Suppressor macrophage (primary cell): Measurements from ENCODE around the gene FRMD3.
A peak's percentile ranks its signal among the peaks of the same experiment; 100 is the strongest.
"Not testable (repeated sequence)": the region's sequence is repeated elsewhere in the genome, so short reads cannot be mapped to it uniquely, and the experiment has no call there.

Source experiments
- DNase-seq, 4 experiments: peaks; one replicate each; pipeline ENCODE4 v3.0.0-alpha.2; 2020 to 2022

FRMD3 gene

DNA sequence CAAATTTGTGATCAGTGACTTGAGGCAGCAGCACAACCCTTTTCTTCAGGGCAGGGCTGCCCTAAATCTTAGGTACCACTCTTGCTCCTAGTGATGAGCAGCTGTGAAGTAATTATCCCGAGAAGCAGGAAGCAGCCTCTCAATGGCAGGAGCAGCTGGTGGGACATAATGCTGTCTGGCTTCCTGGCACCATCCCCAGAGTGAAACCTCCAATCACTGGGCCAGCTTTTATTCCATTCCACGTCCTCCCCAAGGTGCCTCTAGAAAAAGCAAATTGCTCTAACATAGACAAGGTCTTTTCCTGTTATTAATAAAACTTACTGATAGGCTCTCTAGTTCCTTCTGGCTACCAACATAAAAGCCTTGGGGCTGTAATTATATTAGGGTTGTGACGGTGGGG lies 154.0 kb downstream of the FRMD3 start:
- DNase-seq, result no peak

DNA sequence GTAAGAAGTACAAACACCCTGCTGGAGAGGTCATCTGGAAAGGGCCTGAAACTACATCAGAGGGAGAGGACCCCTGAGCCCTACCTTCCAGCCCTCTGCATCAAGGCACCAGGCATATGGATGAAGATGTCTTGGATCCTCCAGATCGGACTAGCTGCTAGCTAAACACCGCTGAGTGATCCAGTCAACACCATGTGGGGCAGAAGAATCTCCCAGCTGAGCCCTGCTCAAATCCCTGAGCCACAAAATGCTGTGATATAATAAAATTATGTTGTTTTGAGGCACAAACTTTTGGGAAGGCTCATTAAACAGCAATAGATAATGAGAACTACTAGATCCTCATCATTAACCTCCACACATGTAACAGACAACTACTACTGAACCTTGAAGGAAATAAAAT lies 155.2 kb downstream of the FRMD3 start:
- no peak for DNase-seq

DNA sequence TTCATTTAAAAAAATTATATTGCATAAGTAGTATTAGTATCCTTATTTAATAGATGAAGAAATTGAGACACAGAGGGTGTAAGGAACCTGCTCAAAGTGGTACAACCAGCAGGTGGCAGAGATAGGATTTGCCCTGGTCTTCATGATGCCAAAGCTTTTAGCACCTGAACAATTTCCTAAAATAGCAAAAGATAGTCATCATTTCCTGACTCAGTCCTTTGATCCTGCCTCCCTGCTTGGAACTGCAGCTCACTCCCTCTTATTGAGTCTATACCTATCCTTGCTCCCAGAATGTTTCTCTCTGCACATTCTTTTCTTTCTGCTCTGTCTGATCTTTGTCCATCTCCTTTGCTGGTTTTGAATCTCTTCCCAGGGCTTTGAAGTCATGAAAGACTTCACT lies 155.8 kb downstream of the FRMD3 start:
- no peak for DNase-seq

- DNase-seq, result no peak
Observed at GRCh38 chr9:83379045-83379444, 159.2 kb downstream of the FRMD3 start.

DNA sequence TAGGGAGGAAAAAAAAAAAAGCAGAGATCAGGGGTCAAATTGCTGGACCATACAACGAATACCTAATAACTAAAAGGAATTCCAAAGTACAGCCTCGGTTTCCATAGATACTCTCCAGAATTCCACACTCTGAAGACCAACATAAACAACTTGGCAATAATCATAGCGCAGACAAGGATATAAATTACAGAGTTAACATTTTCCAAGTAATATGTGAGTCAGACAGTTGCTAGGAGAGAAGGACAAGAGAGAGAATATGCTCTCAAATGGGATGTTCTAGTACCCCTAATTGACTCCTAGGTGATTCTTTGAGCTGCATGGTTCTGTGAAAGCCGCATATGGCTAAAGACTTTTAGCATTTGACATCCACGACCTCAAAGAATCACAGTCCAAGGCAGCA lies 165.2 kb downstream of the FRMD3 start:
- no peak for DNase-seq

DNA sequence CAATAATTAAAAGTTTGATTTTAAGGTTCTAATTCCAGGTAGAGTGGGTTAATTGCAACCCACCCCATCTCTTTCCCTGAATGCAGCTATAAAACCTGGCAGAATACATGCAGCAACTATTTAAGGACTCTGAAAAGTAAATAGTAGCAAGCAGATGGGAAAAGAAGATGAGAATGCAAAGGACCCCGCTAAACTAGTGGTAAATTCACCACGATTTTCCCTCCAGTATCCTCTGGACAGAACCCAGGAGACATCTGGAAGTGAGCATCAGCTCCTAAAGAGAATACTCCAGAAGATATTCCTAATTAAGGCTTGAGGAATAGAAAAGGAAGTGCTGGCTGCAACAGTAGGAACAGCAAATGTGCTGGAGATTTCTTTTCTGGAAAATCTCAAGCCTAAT lies 170.9 kb downstream of the FRMD3 start:
- DNase-seq, result no peak

DNA sequence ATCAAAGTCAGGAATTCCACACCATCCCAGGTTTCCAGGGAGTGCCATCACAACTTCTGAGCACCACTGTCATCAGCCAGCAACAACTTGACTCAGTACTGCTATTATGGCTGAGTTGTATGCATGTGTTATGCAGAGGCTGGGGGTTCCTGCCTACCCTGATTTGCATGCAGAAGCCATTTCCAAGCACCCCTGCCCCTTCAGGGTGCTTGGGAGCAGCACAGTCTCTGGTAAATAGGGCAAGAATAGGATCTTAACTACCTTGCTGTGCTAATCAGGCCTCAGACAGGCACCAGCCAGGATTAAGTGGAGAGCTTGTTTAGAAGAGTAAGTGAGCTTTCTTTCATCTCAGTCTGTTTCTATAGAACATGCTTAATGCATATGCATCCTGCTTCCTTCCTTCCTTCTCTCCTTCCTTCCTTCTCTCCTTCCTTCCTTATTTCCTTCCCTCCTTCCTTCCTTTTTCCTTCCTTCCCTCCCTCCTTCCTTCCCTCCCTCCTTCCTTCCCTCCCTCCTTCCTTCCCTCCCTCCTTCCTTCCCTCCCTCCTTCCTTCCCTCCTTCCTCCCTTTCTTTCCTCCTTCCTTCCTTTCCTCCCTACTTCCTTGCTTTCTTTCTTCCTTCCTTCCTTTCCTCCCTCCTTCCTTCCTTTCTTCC lies 175.7 kb downstream of the FRMD3 start:
- DNase-seq, result no peak

- no peak for DNase-seq
Observed at GRCh38 chr9:83359039-83359438, 179.2 kb downstream of the FRMD3 start.

DNA sequence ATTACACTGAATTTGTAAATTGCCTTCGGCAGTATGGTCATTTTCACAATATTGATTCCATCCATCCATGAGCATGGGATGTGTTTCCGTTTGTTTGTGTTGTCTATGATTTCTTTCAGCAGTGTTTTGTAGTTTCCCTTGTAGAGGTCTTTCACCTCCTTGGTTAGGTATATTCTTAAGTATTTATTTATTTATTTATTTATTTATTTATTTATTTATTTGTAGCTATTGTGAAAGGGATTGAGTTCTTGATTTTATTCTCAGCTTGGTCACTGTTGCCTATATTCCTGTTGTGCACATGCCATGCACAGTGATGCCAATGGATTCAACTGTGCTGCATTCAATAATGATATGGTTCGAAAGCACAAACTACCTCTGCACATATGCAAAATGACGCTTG lies 179.7 kb downstream of the FRMD3 start:
- DNase-seq, result not testable (repeated sequence)

GRCh38 chr9:83355729-83356151 lies 182.5 kb downstream of the FRMD3 start:
- no peak for DNase-seq

DNA sequence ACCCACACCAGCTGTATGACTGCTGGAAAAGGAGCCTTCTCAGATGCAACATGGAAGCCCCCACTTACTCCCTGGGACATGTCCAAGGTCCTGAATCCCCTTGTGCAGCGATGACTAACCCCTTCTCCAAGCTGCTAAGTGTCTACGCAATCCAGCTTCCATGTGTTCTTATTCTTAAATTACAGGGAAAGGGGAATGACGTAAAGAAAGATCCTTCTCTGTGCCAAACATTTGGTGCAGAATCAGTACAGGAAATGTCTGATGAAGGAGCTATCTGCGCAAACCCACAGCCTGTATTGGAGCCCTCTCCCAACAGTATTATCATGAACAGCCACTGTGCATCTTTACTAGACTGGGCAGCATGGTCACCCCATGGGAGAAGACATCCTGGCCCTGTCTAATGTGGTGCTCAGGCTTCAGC lies 183.2 kb downstream of the FRMD3 start:
- peak in 1 of 4 experiments; percentile 13 for DNase-seq

DNA sequence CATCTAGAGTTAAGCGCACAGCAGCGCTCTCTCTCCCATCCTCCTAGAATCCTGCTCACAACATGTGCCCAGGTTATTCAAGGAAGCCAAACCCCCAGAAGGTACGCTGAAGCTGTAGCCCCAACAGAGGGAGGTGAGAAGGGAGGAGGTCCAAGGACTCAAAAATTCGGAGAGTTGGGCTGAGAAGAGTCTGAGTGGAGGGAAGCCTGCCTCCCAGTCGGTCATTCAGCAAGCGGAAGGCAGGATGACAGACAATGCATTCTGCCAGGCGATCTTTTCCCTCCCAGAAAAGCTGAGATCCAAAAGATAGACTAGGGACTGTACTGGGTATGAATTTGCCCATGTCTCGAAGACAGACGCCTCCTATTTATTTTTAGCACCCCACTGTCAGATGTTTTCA lies 189.2 kb downstream of the FRMD3 start:
- no peak for DNase-seq

DNA sequence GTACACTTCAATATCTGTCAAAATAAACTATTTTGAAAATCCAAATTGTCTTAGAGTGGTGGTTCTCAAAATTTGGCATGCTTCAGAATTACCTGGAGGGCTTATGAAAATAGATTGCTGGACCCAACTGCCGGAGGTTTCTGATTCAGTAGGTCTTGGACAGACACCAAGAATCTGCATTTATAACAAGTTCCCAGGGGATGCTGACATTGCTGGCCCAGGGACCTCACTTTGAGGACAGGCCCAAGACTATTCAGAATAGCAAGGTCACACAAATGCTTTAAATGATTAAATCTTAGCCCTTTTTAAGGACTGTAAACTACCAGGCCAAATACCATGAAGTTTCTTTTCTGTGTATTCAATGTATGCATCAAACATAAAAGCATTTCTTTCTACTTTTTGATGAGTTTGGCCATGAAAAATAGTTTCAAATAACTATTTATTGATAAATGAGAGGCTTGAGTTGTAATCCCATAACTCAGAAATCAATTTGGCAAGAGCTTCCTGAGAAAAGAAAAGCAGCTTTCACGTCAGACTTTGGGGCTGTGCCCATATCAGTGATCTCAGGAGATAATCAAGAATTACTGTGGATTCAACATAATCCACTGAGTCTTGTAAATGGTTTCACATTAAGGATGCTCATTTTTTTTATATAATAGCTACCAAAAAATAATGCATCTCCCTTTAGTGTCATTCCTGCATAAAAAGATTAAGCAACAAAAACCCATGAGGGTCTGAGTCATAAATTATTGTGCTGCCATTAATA lies 191.4 kb downstream of the FRMD3 start:
- DNase-seq, result no peak

GRCh38 chr9:83343366-83343999 lies 194.7 kb downstream of the FRMD3 start:
- DNase-seq, result no peak

- DNase-seq, result no peak
Observed at GRCh38 chr9:83342731-83343130, 195.5 kb downstream of the FRMD3 start.

DNA sequence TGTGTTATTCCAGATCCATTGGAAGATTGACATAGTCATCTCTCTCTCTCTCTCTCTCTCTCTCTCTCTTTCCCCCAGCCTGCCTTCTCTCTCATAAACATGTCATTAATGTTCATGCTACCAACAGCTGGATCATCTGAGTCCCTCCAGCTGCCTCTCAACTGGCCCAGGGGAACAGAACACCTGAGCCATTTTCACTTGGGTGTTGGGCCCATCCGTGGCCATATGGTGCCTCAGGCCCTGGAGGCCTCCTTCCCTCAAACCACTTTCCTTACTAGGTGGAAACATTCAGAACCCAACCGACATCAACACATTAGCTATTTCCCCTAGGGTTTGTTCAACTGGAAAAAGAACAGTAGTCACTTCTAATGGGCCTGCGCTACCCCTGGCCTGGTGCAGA lies 196.2 kb downstream of the FRMD3 start:
- DNase-seq, result no peak

DNA sequence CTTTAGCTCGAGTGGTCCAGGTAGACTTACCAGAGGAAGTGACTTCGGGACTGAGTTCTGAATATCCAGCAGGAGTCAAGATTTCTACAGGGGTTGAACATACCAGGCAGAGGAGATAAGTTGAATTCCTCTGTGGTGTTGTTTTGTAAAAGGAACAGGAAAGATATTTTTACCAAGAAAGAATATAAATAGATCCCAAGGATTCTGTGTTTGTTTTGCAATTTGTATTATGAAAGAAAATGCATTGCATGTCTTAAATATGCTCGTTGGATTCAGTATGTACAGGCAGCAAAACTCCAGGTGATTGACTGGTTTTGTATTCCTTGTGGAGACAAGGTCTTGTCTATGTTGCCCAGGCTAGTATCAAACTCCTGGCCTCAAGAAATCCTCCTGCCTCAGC lies 197.8 kb downstream of the FRMD3 start:
- no peak for DNase-seq

GRCh38 chr9:83339435-83339834 lies 198.8 kb downstream of the FRMD3 start:
- DNase-seq, result no peak

- no peak for DNase-seq
Observed at GRCh38 chr9:83336706-83337105, 201.5 kb downstream of the FRMD3 start.

DNA sequence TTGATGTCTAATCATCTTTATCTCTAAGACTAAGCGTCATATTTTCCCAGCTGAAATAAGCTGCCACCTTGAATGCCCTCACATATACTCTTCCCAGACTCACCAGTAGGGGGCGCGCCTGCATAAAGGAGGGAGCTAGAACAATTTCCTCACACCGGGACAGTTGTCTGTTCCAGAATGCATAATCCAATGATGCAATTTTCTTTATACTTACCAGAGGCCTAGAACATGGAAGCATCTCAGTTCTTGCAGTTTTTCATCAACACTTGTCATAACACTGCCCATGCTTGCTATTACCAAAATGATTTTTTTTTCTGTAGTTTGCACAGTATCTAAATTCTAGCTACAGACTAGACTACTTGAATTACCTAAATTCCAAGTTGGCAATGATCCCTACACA lies 203.9 kb downstream of the FRMD3 start:
- peak; percentile 86 to 92 (median 91) for DNase-seq

DNA sequence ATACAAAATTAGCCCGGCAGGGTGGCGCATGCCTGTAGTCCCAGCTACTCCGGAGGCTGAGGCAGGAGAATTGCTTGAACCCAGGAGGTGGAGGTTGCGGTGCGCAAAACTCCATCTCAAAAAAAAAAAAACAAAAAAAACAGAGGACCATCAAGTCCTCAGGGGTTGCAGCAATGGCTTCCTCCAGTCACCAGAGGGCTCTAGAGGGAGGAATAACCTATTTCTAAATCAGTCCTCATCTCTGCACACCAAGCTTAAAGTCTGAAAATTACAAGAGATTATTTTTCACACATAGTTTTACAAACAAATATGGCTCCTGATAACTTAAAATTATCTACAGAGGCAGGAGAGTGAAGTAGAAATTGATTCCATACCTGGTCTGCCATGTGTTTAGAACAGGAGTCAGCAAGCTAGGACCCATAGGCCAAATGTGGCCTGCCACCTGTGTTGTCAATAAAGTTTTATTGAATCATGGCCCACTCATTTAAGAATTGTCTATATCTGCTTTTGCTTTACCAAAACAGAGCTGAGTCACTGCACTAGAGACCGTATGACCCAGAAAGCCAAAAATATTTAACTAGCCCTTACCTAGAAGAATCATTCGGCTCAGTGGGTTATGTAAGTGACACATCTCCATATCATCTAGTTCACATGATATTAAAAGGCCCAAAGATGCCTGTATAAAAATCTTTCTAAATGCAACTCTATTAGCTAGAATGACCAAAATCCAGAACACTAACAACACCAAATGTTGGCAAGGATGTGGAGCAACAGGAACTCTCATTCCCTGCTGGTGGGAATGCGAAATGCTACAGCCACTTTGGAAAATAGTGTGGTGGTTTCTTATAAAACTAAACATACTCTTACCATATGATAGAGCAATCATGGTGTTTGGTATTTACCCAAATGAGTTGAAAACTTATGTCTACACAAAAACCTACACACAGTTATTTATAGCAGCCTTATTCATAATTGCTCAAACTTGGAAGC lies 207.7 kb downstream of the FRMD3 start:
- peak in 3 of 4 experiments; percentile 6 to 19 (median 19) for DNase-seq

DNA sequence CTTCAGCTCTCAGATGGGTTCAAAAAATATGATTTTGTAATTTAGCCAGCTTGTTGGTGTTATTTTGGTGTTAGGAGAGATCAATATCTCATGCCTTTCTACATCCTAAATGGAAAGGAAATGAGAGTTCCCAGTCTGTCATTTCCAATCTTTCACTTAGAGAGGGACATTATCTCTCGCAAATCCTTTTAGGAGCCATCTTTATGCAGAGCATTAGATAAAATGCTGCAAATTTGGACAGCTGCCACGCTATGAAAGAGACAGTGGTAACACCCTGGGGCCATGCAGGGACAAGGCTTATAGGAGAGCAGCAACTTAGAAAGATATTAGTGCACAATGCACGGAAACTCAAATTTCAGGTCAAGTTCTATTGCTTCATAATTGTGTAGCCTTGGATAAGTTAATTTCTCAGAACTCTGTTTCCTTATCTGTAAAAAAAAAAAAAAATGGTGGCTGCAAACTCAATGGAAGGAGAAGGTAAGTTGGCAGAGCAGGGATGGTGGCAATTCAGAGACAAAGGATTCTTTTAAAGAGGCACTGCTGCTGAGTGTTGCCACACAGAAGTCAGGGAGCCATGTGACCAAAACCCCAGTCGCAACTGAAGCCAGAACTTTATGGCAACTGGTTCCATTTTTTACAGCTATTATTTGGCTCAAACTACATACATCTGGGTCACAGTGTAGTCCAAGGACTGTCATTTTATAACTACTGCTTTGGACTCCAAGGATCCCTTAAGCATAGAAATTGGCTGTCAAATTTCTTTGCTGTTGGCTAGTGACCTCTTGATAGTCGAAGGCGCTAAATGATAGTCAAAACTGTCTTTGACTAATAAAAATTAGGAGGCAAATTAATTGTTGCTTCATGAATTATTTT lies 210.2 kb downstream of the FRMD3 start:
- DNase-seq, result no peak
